Upper lobe of right lung (tissue), 1 donor: ENCODE results near the gene UGT1A3. TPM values are rescaled to one million over a fixed set of nuclear protein-coding genes. Genes with fewer than 3 reads are reported as not detected.
A peak's percentile ranks its signal among the peaks of the same experiment; 100 is the strongest.
"Not testable (repeated sequence)": the region's sequence is repeated elsewhere in the genome, so short reads cannot be mapped to it uniquely, and the experiment has no call there.

Source experiments
- ATAC-seq: fragments of 200-7000 bp; cut with Tn5 transposase; one replicate; pipeline ENCODE4 v1.9.1; 2020; ENCODE audit warnings: mild to moderate bottlenecking, moderate library complexity
- DNase-seq: peaks from one replicate; pipeline ENCODE4 v3.0.0-alpha.2; 2020
- H3K27ac ChIP-seq: fragments of 200-600 bp; one replicate; pipeline ENCODE4 v1.8.0; 2022
- H3K27me3 ChIP-seq: fragments of 200-600 bp; one replicate; pipeline ENCODE4 v1.8.0; 2022; ENCODE audit warnings: mild to moderate bottlenecking
- H3K36me3 ChIP-seq: fragments of 200-600 bp; one replicate; pipeline ENCODE4 v1.8.0; 2022
- H3K4me1 ChIP-seq: fragments of 200-600 bp; one replicate; pipeline ENCODE4 v1.8.0; 2022
- H3K4me3 ChIP-seq: fragments of 200-600 bp; one replicate; pipeline ENCODE4 v1.8.0; 2022; ENCODE audit warnings: mild to moderate bottlenecking
- H3K9me3 ChIP-seq: fragments of 200-600 bp; one replicate; pipeline ENCODE4 v1.8.0; 2022
- CTCF ChIP-seq: fragments of 200-600 bp; IDR thresholded peaks from one replicate; pipeline ENCODE4 v1.8.0; 2022; ENCODE audit warnings: antibody characterized with exemption
- intact Hi-C: fragments of 100-400 bp; cut with DNase I; formaldehyde crosslinking; loops from one replicate; pipeline ENCODE4 v1.11.0; 2022
- total RNA-seq: library from RNA; stranded (reverse); fragmentation: NEBNext Ultra II Directional; extraction: Animal tissue kit (Norgen Biotek cat#: 25700); gene quantifications from one replicate; pipeline ENCODE4 v1.2.1, GENCODE V29; 2021
- donor health status: DM: no; HTN: yes; CAD: no; lungs with severe emphysema.

The UGT1A3 gene
- total RNA-seq, 1 donor from 2014 or later: not detected

- Histone ChIP-seq H3K9me3 (no peaks in the 10 kb centered on the region), H3K27me3 (no peaks in the 10 kb centered on the region), H3K4me3 (no peak overlapping the region), H3K27ac (no peak overlapping the region), H3K36me3 (no peaks in the 10 kb centered on the region), H3K4me1 (peaks cover 3% of the 10 kb centered on the region)
- TF ChIP-seq CTCF: no peak
- intact Hi-C loops: no loop called here
- DNase-seq (no peak), ATAC-seq (peak; percentile 35)
Observed at GRCh38 chr2:233700028-233700635, 28.7 kb upstream of the UGT1A3 start.

- ATAC-seq, intact Hi-C loops, H3K27me3 ChIP-seq, DNase-seq, H3K36me3 ChIP-seq, H3K4me3 ChIP-seq, H3K4me1 ChIP-seq, H3K9me3 ChIP-seq, H3K27ac ChIP-seq: not testable (repeated sequence)
Observed at GRCh38 chr2:233700842-233701241, 28.0 kb upstream of the UGT1A3 start.

- ATAC-seq (no peak), DNase-seq (no peak)
- no peak for TF ChIP-seq CTCF
- Histone ChIP-seq H3K4me1 (peaks cover 3% of the 10 kb centered on the region), H3K9me3 (no peaks in the 10 kb centered on the region), H3K27ac (no peak overlapping the region), H3K36me3 (no peaks in the 10 kb centered on the region), H3K27me3 (no peaks in the 10 kb centered on the region), H3K4me3 (no peak overlapping the region)
- intact Hi-C loops: no loop called here
Observed at GRCh38 chr2:233702238-233702637, 26.6 kb upstream of the UGT1A3 start.

- H3K4me3 ChIP-seq: no peak overlapping the region
- intact Hi-C loops: no loop called here
- H3K27ac ChIP-seq: no peak overlapping the region
- TF ChIP-seq CTCF: no peak
- DNase-seq (peak; percentile 72), ATAC-seq (peak; percentile 86)
- no peaks in the 10 kb centered on the region for H3K9me3 ChIP-seq
- no peaks in the 10 kb centered on the region for H3K36me3 ChIP-seq
- H3K4me1 ChIP-seq: no peaks in the 10 kb centered on the region
- no peaks in the 10 kb centered on the region for H3K27me3 ChIP-seq
Observed at GRCh38 chr2:233705911-233706506, 22.8 kb upstream of the UGT1A3 start.

GRCh38 chr2:233706720-233707119, 22.1 kb upstream of the UGT1A3 start:
- Histone ChIP-seq H3K4me1 (no peaks in the 10 kb centered on the region), H3K9me3 (no peaks in the 10 kb centered on the region), H3K27me3 (no peaks in the 10 kb centered on the region), H3K4me3 (no peak overlapping the region), H3K27ac (no peak overlapping the region), H3K36me3 (no peaks in the 10 kb centered on the region)
- DNase-seq (no peak), ATAC-seq (peak; percentile 13)
- intact Hi-C loops: no loop called here
- no peak for TF ChIP-seq CTCF

GRCh38 chr2:233707940-233708644, 20.8 kb upstream of the UGT1A3 start:
- H3K4me1 ChIP-seq: no peaks in the 10 kb centered on the region
- H3K36me3 ChIP-seq: no peaks in the 10 kb centered on the region
- intact Hi-C loops: no loop called here
- DNase-seq: no peak
- no peak overlapping the region for H3K27ac ChIP-seq
- no peak for ATAC-seq
- no peak overlapping the region for H3K4me3 ChIP-seq
- no peaks in the 10 kb centered on the region for H3K9me3 ChIP-seq
- no peaks in the 10 kb centered on the region for H3K27me3 ChIP-seq
- TF ChIP-seq CTCF: no peak
